Mesendoderm (in vitro differentiated cells): ENCODE results near the gene POR.
"Not testable (repeated sequence)": the region's sequence is repeated elsewhere in the genome, so short reads cannot be mapped to it uniquely, and the experiment has no call there.

Experiments used
- DNase-seq: peaks from one replicate; pipeline ENCODE4 v3.0.0; 2013
- H2AK5ac ChIP-seq: 2 replicates; pipeline ENCODE4 v1.6.1; 2013; ENCODE audit warnings: low read length, inconsistent platforms
- H2BK120ac ChIP-seq: 2 replicates; pipeline ENCODE4 v1.6.1; 2013; ENCODE audit warnings: low read depth, mild to moderate bottlenecking, low read length, moderate library complexity, mixed read lengths
- H2BK15ac ChIP-seq: replicated peaks from 2 replicates; pipeline ENCODE4 v1.6.1; 2013; ENCODE audit warnings: low read depth, mild to moderate bottlenecking, moderate library complexity
- H2BK5ac ChIP-seq: 2 replicates; pipeline ENCODE4 v1.6.1; 2013; ENCODE audit warnings: low read length, inconsistent platforms
- H3K18ac ChIP-seq: 2 replicates; pipeline ENCODE4 v1.6.1; 2013; ENCODE audit warnings: mild to moderate bottlenecking, low read length, mixed read lengths
- H3K23ac ChIP-seq: one replicate; pipeline ENCODE4 v1.6.1; 2013; ENCODE audit warnings: low read length
- H3K27ac ChIP-seq: 2 replicates; pipeline ENCODE4 v1.5.1; 2013; ENCODE audit warnings: low read depth, mild to moderate bottlenecking, inconsistent platforms, low read length, moderate library complexity
- H3K27me3 ChIP-seq: 2 replicates; pipeline ENCODE4 v1.6.1; 2013; ENCODE audit warnings: low read length, control low read depth, mild to moderate bottlenecking, inconsistent platforms; ENCODE audit not compliant: insufficient read depth, poor library complexity
- H3K36me3 ChIP-seq: 2 replicates; pipeline ENCODE4 v1.6.1; 2013; ENCODE audit warnings: low read length, inconsistent platforms; ENCODE audit not compliant: control insufficient read depth, insufficient read depth
- H3K4ac ChIP-seq: one replicate; pipeline ENCODE4 v1.6.1; 2013; ENCODE audit warnings: low read depth, mild to moderate bottlenecking, low read length, moderate library complexity
- H3K4me1 ChIP-seq: 2 replicates; pipeline ENCODE4 v1.6.1; 2013; ENCODE audit warnings: low read depth, low read length, inconsistent platforms; ENCODE audit not compliant: control insufficient read depth
- H3K4me2 ChIP-seq: 2 replicates; pipeline ENCODE4 v1.6.1; 2013; ENCODE audit warnings: low read length
- H3K4me3 ChIP-seq: 2 replicates; pipeline ENCODE4 v1.5.1; 2013; ENCODE audit warnings: mild to moderate bottlenecking, low read length
- H3K56ac ChIP-seq: one replicate; pipeline ENCODE4 v1.6.1; 2013; ENCODE audit warnings: low read length
- H3K79me1 ChIP-seq: 2 replicates; pipeline ENCODE4 v1.6.1; 2013; ENCODE audit warnings: low read length, inconsistent platforms
- H3K79me2 ChIP-seq: 2 replicates; pipeline ENCODE4 v1.6.1; 2013; ENCODE audit warnings: mild to moderate bottlenecking, low read length; ENCODE audit not compliant: control insufficient read depth, insufficient read depth
- H3K9ac ChIP-seq: 2 replicates; pipeline ENCODE4 v1.6.1; 2013; ENCODE audit warnings: low read length, inconsistent platforms
- H4K5ac ChIP-seq: one replicate; pipeline ENCODE4 v1.6.1; 2013; ENCODE audit warnings: low read length
- H4K8ac ChIP-seq: one replicate; pipeline ENCODE4 v1.6.1; 2013; ENCODE audit warnings: low read depth, mild to moderate bottlenecking, control low read depth, low read length, moderate library complexity
- WGBS: extraction: QIAGEN DNeasy Blood & Tissue Kit; methylation state at CpG from one replicate; pipeline ENCODE4 v1.1.7; 2013; ENCODE audit warnings: low lambda C conversion rate, missing lambda C conversion rate; ENCODE audit not compliant: insufficient coverage; ENCODE audit errors: extremely low coverage; 5-methylcytosine and 5-hydroxymethylcytosine counted together

The POR gene

GRCh38 chr7:76008156-76008687, 93.3 kb downstream of the POR start:
- no peak overlapping the region for H3K4me3 ChIP-seq
- H3K79me1 ChIP-seq = no peaks in the 10 kb centered on the region
- H3K27ac ChIP-seq = no peak overlapping the region
- H3K36me3 ChIP-seq = peaks cover 4% of the 10 kb centered on the region
- no peak overlapping the region for H2BK15ac ChIP-seq
- no peak overlapping the region for H3K4me2 ChIP-seq
- no peak overlapping the region for H4K5ac ChIP-seq
- no peak overlapping the region for H3K18ac ChIP-seq
- H3K79me2 ChIP-seq = no peaks in the 10 kb centered on the region
- WGBS = no CpG with 5 or more reads among the region's 8 CpGs
- H3K9ac ChIP-seq = no peak overlapping the region
- H2AK5ac ChIP-seq = no peak overlapping the region
- no peak for DNase-seq
- H3K4me1 ChIP-seq = no peaks in the 10 kb centered on the region
- no peaks in the 10 kb centered on the region for H3K27me3 ChIP-seq
- no peak overlapping the region for H3K56ac ChIP-seq
- no peak overlapping the region for H3K4ac ChIP-seq
- H4K8ac ChIP-seq = no peak overlapping the region
- H2BK5ac ChIP-seq = no peak overlapping the region
- H3K23ac ChIP-seq = no peak overlapping the region
- H2BK120ac ChIP-seq = no peak overlapping the region

- no peaks in the 10 kb centered on the region for H3K4me1 ChIP-seq
- H2BK120ac ChIP-seq = no peak overlapping the region
- no CpG with 5 or more reads among the region's 11 CpGs for WGBS
- H3K9ac ChIP-seq = no peak overlapping the region
- H3K79me2 ChIP-seq = no peaks in the 10 kb centered on the region
- peaks cover 4% of the 10 kb centered on the region for H3K36me3 ChIP-seq
- no peaks in the 10 kb centered on the region for H3K27me3 ChIP-seq
- H3K4me3 ChIP-seq = no peak overlapping the region
- no peak overlapping the region for H3K18ac ChIP-seq
- H3K56ac ChIP-seq = no peak overlapping the region
- no peak overlapping the region for H3K4ac ChIP-seq
- no peak overlapping the region for H4K8ac ChIP-seq
- H3K4me2 ChIP-seq = no peak overlapping the region
- no peaks in the 10 kb centered on the region for H3K79me1 ChIP-seq
- no peak overlapping the region for H3K23ac ChIP-seq
- no peak for DNase-seq
- H2BK5ac ChIP-seq = no peak overlapping the region
- no peak overlapping the region for H2BK15ac ChIP-seq
- H2AK5ac ChIP-seq = no peak overlapping the region
- H3K27ac ChIP-seq = no peak overlapping the region
- no peak overlapping the region for H4K5ac ChIP-seq
Observed at GRCh38 chr7:76009672-76010600, 95.0 kb downstream of the POR start.

GRCh38 chr7:76011442-76011861, 96.5 kb downstream of the POR start:
- H3K4ac ChIP-seq = no peak overlapping the region
- H3K9ac ChIP-seq = no peak overlapping the region
- H2AK5ac ChIP-seq = no peak overlapping the region
- no peak overlapping the region for H2BK120ac ChIP-seq
- H3K4me1 ChIP-seq = no peaks in the 10 kb centered on the region
- no peaks in the 10 kb centered on the region for H3K36me3 ChIP-seq
- no peak overlapping the region for H3K4me3 ChIP-seq
- no peak overlapping the region for H2BK15ac ChIP-seq
- H4K8ac ChIP-seq = no peak overlapping the region
- H2BK5ac ChIP-seq = no peak overlapping the region
- H3K79me1 ChIP-seq = no peaks in the 10 kb centered on the region
- no peak overlapping the region for H3K23ac ChIP-seq
- no peak overlapping the region for H3K4me2 ChIP-seq
- H3K18ac ChIP-seq = no peak overlapping the region
- no peak overlapping the region for H3K27ac ChIP-seq
- H3K56ac ChIP-seq = no peak overlapping the region
- WGBS = no CpG with 5 or more reads among the region's 8 CpGs
- no peak overlapping the region for H4K5ac ChIP-seq
- DNase-seq = no peak
- H3K27me3 ChIP-seq = no peaks in the 10 kb centered on the region
- no peaks in the 10 kb centered on the region for H3K79me2 ChIP-seq

- H3K56ac ChIP-seq = no peak overlapping the region
- no peaks in the 10 kb centered on the region for H3K36me3 ChIP-seq
Observed at GRCh38 chr7:76016191-76016947, 101.4 kb downstream of the POR start.

GRCh38 chr7:76018520-76018919, 103.6 kb downstream of the POR start:
- DNase-seq, H3K23ac ChIP-seq, H3K4me2 ChIP-seq, H3K4me3 ChIP-seq, H3K36me3 ChIP-seq, H4K5ac ChIP-seq, H3K4ac ChIP-seq, H3K56ac ChIP-seq, H4K8ac ChIP-seq, H2BK120ac ChIP-seq, H2AK5ac ChIP-seq, H3K9ac ChIP-seq, H3K79me1 ChIP-seq, H3K27me3 ChIP-seq, H3K18ac ChIP-seq, H2BK5ac ChIP-seq, H2BK15ac ChIP-seq, H3K79me2 ChIP-seq, H3K4me1 ChIP-seq, H3K27ac ChIP-seq: not testable (repeated sequence)
- no CpG with 5 or more reads among the region's 4 CpGs for WGBS

More at GRCh38 chr7:76016191-76016947, 101.4 kb downstream of the POR start:
- no peaks in the 10 kb centered on the region for H3K4me1 ChIP-seq
- H3K23ac ChIP-seq = no peak overlapping the region
- no peaks in the 10 kb centered on the region for H3K79me1 ChIP-seq
- H2BK5ac ChIP-seq = no peak overlapping the region
- no peak overlapping the region for H4K8ac ChIP-seq
- no peak for DNase-seq
- WGBS = 100% methylated on average over 3 of the region's 13 CpGs
- no peak overlapping the region for H4K5ac ChIP-seq
- H2BK15ac ChIP-seq = no peak overlapping the region
- no peak overlapping the region for H3K4ac ChIP-seq
- no peak overlapping the region for H3K4me2 ChIP-seq
- no peaks in the 10 kb centered on the region for H3K27me3 ChIP-seq
- H3K18ac ChIP-seq = no peak overlapping the region
- H2AK5ac ChIP-seq = no peak overlapping the region
- no peak overlapping the region for H3K9ac ChIP-seq
- H3K27ac ChIP-seq = no peak overlapping the region
- no peak overlapping the region for H2BK120ac ChIP-seq
- H3K4me3 ChIP-seq = no peak overlapping the region
- H3K79me2 ChIP-seq = no peaks in the 10 kb centered on the region
